AG04449 (cell line): Measurements from ENCODE around the gene RPL39L.

ENCODE experiments used
- CTCF ChIA-PET: fragments of 350-600 bp; formaldehyde crosslinking; extraction: SDS; loops from one replicate; lab custom pipeline; 2021; ENCODE audit warnings: antibody characterized with exemption; lab: Yijun Ruan, JAX
- POLR2A ChIA-PET: fragments of 400-600, 350-600 bp; formaldehyde crosslinking; extraction: SDS; loops from one replicate; lab custom pipeline; 2020; ENCODE audit warnings: antibody characterized with exemption, inconsistent platforms; lab: Yijun Ruan, JAX
- DNase-seq: peaks from one replicate; pipeline ENCODE4 v3.0.0-alpha.2; 2010; ENCODE audit warnings: low read depth, low spot score
- H3K4me3 ChIP-seq: 2 replicates; pipeline ENCODE4 v1.5.1; 2011; ENCODE audit warnings: low read depth, mild to moderate bottlenecking, control low read depth, low read length
- TF ChIP-seq, protein P1 (sequence below): IDR thresholded peaks from one replicate; pipeline ENCODE4 v1.5.1; 2011; ENCODE audit warnings: mild to moderate bottlenecking, moderate library complexity, low read length, control low read depth, inconsistent platforms; ENCODE audit not compliant: insufficient read depth; ENCODE audit errors: missing control alignments

The RPL39L gene

DNA sequence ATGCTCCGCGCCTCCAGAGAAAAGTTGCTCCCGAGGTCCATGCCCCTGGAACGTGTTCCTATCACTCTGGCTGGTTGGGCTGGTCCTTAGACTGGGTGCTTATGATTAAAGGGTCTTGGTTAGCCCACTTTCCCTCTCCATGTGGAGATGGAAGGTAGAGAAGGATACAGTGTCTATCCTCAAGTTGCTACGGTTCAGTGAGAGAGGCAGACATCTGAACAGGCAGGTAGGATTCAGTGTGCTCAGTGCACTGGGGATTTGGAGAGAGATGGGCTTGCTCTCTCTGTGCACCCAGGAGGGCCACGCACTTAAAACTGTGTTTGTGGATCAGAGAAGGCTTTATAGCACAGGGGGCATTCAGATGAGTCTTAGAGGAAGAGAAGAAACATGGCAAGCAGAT lies 63.0 kb downstream of the RPL39L start:
- ChIA-PET POLR2A (no interaction called here), CTCF (no interaction called here)
- DNase-seq, result no peak
- H3K4me3 ChIP-seq, result no peak overlapping the region
- TF ChIP-seq, protein P1, sequence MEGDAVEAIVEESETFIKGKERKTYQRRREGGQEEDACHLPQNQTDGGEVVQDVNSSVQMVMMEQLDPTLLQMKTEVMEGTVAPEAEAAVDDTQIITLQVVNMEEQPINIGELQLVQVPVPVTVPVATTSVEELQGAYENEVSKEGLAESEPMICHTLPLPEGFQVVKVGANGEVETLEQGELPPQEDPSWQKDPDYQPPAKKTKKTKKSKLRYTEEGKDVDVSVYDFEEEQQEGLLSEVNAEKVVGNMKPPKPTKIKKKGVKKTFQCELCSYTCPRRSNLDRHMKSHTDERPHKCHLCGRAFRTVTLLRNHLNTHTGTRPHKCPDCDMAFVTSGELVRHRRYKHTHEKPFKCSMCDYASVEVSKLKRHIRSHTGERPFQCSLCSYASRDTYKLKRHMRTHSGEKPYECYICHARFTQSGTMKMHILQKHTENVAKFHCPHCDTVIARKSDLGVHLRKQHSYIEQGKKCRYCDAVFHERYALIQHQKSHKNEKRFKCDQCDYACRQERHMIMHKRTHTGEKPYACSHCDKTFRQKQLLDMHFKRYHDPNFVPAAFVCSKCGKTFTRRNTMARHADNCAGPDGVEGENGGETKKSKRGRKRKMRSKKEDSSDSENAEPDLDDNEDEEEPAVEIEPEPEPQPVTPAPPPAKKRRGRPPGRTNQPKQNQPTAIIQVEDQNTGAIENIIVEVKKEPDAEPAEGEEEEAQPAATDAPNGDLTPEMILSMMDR, result no peak

DNA sequence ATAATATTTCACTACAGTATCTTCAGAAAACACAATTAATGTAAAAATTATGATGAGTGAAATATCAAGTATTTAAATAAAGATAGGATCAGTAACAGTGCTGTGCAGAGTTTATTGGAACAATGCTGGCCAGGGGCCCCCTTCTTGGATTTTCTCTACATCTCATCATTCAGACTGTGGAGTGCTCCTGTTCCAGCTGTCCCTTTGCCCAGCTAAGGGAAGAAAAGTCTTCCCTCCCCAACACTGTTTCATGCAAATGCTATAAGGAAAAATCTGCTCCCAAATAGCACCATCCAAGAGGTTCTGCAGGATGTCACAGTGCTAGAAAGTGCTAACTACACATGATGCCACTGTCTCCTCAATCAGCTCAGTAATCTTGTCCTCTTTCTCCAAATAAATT lies 64.5 kb downstream of the RPL39L start:
- H3K4me3 ChIP-seq, result no peak overlapping the region
- DNase-seq, result no peak
- POLR2A ChIA-PET, result no interaction called here
- TF ChIP-seq, protein P1, result no peak
- CTCF ChIA-PET, result interaction anchor here (1.0 kb wide), 1 partner anchor 38 kb away, joined by 3 read pairs; no protein-coding TSS in a partner anchor

DNA sequence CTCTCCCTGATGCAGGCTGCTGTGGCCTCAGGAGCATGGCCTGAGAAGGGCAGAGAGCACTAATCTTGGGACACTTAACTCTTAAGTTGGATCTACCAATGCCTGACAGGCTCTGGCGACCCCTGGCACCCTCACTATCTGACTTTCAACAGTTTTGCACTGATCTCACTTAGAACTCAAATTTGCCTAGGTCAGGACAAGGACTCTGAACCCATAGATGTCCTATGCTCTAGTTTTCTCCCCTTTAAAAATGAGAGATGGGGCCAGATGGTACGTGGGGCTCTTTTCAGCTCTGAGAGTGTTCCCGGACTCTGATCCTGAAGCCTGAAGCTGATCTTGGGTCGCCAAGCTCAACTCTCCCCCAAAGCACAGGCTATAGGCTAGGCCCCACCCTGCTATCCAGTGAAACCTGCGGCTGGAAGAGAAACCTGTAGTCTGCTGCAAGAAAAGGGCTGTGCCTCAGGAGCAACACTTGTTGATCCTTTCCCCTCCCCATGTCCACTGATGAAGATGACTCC lies 65.7 kb downstream of the RPL39L start:
- TF ChIP-seq, protein P1, result no peak
- ChIA-PET CTCF (interaction anchor here (1.0 kb wide), 1 partner anchor 39 kb away, joined by 3 read pairs; no protein-coding TSS in a partner anchor), POLR2A (no interaction called here)
- H3K4me3 ChIP-seq, result no peak overlapping the region
- no peak for DNase-seq

DNA sequence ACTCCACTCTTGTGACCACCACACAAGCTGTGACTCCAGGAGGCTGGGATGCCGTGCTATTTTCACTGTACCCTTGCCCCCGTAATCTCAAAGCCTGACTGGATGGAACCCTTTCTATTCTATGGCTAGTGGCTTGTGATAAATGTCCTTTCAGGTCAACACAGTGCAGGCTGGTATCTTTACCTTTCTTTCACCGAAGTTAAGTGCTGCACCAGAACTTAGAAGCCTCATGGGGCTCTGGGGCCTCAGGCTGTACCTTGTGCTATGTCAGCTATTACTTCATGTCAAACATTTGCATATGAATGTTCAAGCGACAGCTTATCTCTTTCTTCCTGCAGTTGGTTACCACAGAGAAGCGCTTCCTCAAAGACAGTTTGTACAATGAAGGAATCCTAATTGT lies 66.8 kb downstream of the RPL39L start:
- no peak overlapping the region for H3K4me3 ChIP-seq
- ChIA-PET POLR2A (no interaction called here), CTCF (no interaction called here)
- DNase-seq, result no peak
- TF ChIP-seq, protein P1, result no peak

DNA sequence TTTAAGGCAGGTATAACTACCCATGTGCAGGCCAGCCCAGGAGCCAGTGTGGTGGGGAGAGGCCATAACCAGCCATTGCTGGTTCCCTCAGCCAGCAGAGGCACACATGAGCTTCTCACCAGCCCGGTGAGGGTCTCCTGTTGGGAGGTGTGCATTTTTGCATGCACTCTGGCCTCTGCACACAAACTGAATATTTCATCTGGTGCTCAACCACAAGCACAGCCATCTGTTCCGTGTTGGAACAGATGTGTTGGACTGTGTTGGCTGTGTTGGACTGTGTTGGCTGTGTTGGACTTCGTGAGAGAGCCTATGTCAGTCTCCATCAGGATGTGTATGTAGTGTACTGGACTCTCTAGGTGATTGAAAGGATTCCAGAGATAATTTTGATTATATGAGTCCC lies 67.2 kb downstream of the RPL39L start:
- ChIA-PET CTCF (no interaction called here), POLR2A (no interaction called here)
- TF ChIP-seq, protein P1, result no peak
- no peak overlapping the region for H3K4me3 ChIP-seq
- DNase-seq, result no peak
